Neural progenitor cell (in vitro differentiated cells): ENCODE results near the gene LYRM4. TPM values are rescaled to one million over a fixed set of nuclear protein-coding genes. Genes with fewer than 3 reads are reported as not detected.

Source experiments
- DNase-seq: peaks from one replicate; pipeline ENCODE4 v3.0.0-alpha.2; 2016; ENCODE audit warnings: low spot score
- H2AFZ ChIP-seq: fragments of 200-600 bp; sonication (generic); replicated peaks from 2 replicates; pipeline ENCODE4 v1.6.1; 2016; ENCODE audit warnings: antibody characterized with exemption
- H3F3A ChIP-seq: fragments of 200-600 bp; sonication (generic); 2 replicates; pipeline ENCODE4 v1.6.1; 2016; ENCODE audit warnings: antibody characterized with exemption, low read depth
- H3K27ac ChIP-seq: fragments of 200-600 bp; sonication (generic); 2 replicates; pipeline ENCODE4 v1.5.1; 2016; ENCODE audit warnings: mild to moderate bottlenecking
- H3K27me3 ChIP-seq: fragments of 200-600 bp; sonication (generic); 2 replicates; pipeline ENCODE4 v1.6.1; 2016; ENCODE audit warnings: mild to moderate bottlenecking, moderate library complexity
- H3K36me3 ChIP-seq: fragments of 200-600 bp; sonication (generic); 2 replicates; pipeline ENCODE4 v1.5.1; 2016
- H3K4me1 ChIP-seq: fragments of 200-600 bp; sonication (generic); 2 replicates; pipeline ENCODE4 v1.6.1; 2016; ENCODE audit warnings: mixed run types
- H3K4me2 ChIP-seq: fragments of 200-600 bp; sonication (generic); 2 replicates; pipeline ENCODE4 v1.6.1; 2016
- H3K4me3 ChIP-seq: fragments of 200-600 bp; sonication (generic); 2 replicates; pipeline ENCODE4 v1.5.1; 2016
- H3K79me2 ChIP-seq: fragments of 200-600 bp; sonication (generic); 2 replicates; pipeline ENCODE4 v1.6.1; 2016; ENCODE audit warnings: low read depth
- H3K9ac ChIP-seq: fragments of 200-600 bp; sonication (generic); 2 replicates; pipeline ENCODE4 v1.6.1; 2016
- H3K9me3 ChIP-seq: fragments of 200-600 bp; sonication (generic); 2 replicates; pipeline ENCODE4 v1.5.1; 2016; ENCODE audit warnings: low read depth
- H4K20me1 ChIP-seq: fragments of 200-600 bp; sonication (generic); 2 replicates; pipeline ENCODE4 v1.6.1; 2016; ENCODE audit warnings: low read depth
- H3K27ac Mint-ChIP-seq: 3 replicates; pipeline ENCODE4 v1.8.0; 2021; ENCODE audit warnings: mixed read lengths
- H3K27me3 Mint-ChIP-seq: 2 replicates; pipeline ENCODE4 v1.8.0; 2022; ENCODE audit warnings: low read depth, mild to moderate bottlenecking, inconsistent platforms, moderate library complexity, mixed read lengths; ENCODE audit not compliant: insufficient read depth
- H3K36me3 Mint-ChIP-seq: 3 replicates; pipeline ENCODE4 v1.8.0; 2021; ENCODE audit warnings: mixed read lengths
- H3K4me1 Mint-ChIP-seq: 3 replicates; pipeline ENCODE4 v1.8.0; 2021; ENCODE audit warnings: mixed read lengths
- H3K4me3 Mint-ChIP-seq: 3 replicates; pipeline ENCODE4 v1.8.0; 2021; ENCODE audit warnings: mild to moderate bottlenecking, moderate library complexity, mixed read lengths
- H3K9me3 Mint-ChIP-seq: 3 replicates; pipeline ENCODE4 v1.8.0; 2020; ENCODE audit warnings: mixed read lengths
- EZH2 ChIP-seq: fragments of 200-600 bp; sonication (generic); IDR thresholded peaks from 2 replicates; pipeline ENCODE4 v1.6.1; 2017; ENCODE audit warnings: antibody characterized with exemption, mild to moderate bottlenecking, moderate library complexity
- EZH2phosphoT487 ChIP-seq: fragments of 200-600 bp; sonication (generic); IDR thresholded peaks from 2 replicates; pipeline ENCODE4 v1.6.1; 2017; ENCODE audit warnings: antibody characterized with exemption
- total RNA-seq: library from RNA; depleted of rRNA; stranded (reverse); fragments of >200 nt; gene quantifications from 2 replicates; pipeline ENCODE4 v1.2.3, GENCODE V29; 2015; ENCODE audit warnings: low replicate concordance
- TF ChIP-seq, protein P1 (sequence below): fragments of 200-600 bp; sonication (generic); IDR thresholded peaks from 2 replicates; pipeline ENCODE4 v1.5.1; 2017; ENCODE audit warnings: antibody characterized with exemption, mild to moderate bottlenecking

LYRM4 gene
- total RNA-seq, 1 donor from 2014 or later = 23.9 TPM

DNA sequence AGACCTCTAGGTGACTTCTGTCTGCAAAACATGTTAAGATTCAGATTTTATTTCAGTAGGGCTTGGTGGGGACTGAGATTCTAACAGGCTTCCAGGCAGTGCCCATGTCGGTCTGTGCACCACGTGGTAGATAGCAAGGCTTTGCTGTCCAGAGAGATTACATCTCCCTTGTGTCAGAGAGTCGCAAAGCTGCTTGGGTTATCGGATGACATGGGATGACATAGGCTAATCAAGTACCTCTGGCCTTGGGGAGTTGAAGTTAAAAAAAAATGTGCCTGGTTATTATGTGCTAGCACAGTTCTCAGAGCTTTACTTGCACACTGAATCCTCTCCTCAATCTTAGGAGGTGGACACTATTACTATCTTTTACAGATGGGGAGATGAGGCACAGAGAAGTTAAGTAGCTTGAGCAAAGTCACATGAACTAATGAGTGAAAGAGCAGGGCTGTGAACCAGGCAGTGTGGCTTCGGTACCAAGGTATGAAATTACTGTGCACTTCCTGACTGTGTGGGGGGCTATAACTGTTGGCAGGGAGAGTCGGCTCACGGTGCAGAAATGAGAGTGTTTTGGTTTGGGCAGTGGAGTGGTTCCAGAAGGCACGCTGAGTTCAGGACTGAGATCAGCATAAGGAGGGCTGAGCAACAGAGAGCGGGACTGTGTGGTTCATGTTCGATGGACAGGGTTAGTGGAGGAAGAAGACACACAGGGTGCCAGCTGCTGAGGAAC, 41.6 kb upstream of the LYRM4 start:
- Mint-ChIP-seq H3K9me3 (no peaks in the 10 kb centered on the region), H3K4me3 (no peak overlapping the region), H3K27me3 (no peaks in the 10 kb centered on the region), H3K36me3 (no peaks in the 10 kb centered on the region), H3K27ac (no peak overlapping the region), H3K4me1 (peaks cover 9% of the 10 kb centered on the region)
- Histone ChIP-seq H3F3A (no peaks in the 10 kb centered on the region), H3K79me2 (no peaks in the 10 kb centered on the region), H3K9me3 (no peaks in the 10 kb centered on the region), H3K27ac (no peak overlapping the region), H3K27me3 (no peaks in the 10 kb centered on the region), H4K20me1 (peaks cover 14% of the 10 kb centered on the region), H3K4me1 (no peaks in the 10 kb centered on the region), H2AFZ (no peak overlapping the region), H3K36me3 (no peaks in the 10 kb centered on the region), H3K9ac (no peak overlapping the region), H3K4me2 (no peak overlapping the region), H3K4me3 (no peak overlapping the region)
- TF ChIP-seq EZH2phosphoT487 (no peak), EZH2 (no peak)
- TF ChIP-seq, protein P1, sequence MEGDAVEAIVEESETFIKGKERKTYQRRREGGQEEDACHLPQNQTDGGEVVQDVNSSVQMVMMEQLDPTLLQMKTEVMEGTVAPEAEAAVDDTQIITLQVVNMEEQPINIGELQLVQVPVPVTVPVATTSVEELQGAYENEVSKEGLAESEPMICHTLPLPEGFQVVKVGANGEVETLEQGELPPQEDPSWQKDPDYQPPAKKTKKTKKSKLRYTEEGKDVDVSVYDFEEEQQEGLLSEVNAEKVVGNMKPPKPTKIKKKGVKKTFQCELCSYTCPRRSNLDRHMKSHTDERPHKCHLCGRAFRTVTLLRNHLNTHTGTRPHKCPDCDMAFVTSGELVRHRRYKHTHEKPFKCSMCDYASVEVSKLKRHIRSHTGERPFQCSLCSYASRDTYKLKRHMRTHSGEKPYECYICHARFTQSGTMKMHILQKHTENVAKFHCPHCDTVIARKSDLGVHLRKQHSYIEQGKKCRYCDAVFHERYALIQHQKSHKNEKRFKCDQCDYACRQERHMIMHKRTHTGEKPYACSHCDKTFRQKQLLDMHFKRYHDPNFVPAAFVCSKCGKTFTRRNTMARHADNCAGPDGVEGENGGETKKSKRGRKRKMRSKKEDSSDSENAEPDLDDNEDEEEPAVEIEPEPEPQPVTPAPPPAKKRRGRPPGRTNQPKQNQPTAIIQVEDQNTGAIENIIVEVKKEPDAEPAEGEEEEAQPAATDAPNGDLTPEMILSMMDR = no peak
- DNase-seq = no peak

GRCh38 chr6:5300206-5300764, 39.5 kb upstream of the LYRM4 start:
- peaks cover 2% of the 10 kb centered on the region for H3K36me3 Mint-ChIP-seq
- Histone ChIP-seq H3K9ac (no peak overlapping the region), H3K4me1 (no peaks in the 10 kb centered on the region), H3K4me2 (no peak overlapping the region), H3K36me3 (no peaks in the 10 kb centered on the region), H3F3A (no peaks in the 10 kb centered on the region), H2AFZ (no peak overlapping the region), H3K79me2 (no peaks in the 10 kb centered on the region), H3K27me3 (no peaks in the 10 kb centered on the region), H3K9me3 (no peaks in the 10 kb centered on the region), H3K4me3 (no peak overlapping the region), H3K27ac (no peak overlapping the region), H4K20me1 (peaks cover 14% of the 10 kb centered on the region)
- peaks cover 9% of the 10 kb centered on the region for H3K4me1 Mint-ChIP-seq
- TF ChIP-seq EZH2phosphoT487 = no peak
- TF ChIP-seq EZH2 = no peak
- TF ChIP-seq, protein P1 = no peak
- no peaks in the 10 kb centered on the region for H3K27me3 Mint-ChIP-seq
- no peak overlapping the region for H3K4me3 Mint-ChIP-seq
- no peak for DNase-seq
- no peaks in the 10 kb centered on the region for H3K9me3 Mint-ChIP-seq
- no peak overlapping the region for H3K27ac Mint-ChIP-seq

- no peaks in the 10 kb centered on the region for H4K20me1 ChIP-seq
- H3K27me3 ChIP-seq = no peaks in the 10 kb centered on the region
- H2AFZ ChIP-seq = no peak overlapping the region
- H3K27ac ChIP-seq = no peak overlapping the region
- no peak overlapping the region for H3K9ac ChIP-seq
- H3K36me3 Mint-ChIP-seq = peaks cover 2% of the 10 kb centered on the region
- peaks cover 2% of the 10 kb centered on the region for H3K27me3 Mint-ChIP-seq
- H3K4me3 Mint-ChIP-seq = no peak overlapping the region
- H3K4me1 ChIP-seq = no peaks in the 10 kb centered on the region
- no peak overlapping the region for H3K27ac Mint-ChIP-seq
- DNase-seq = no peak
- no peaks in the 10 kb centered on the region for H3K36me3 ChIP-seq
- TF ChIP-seq EZH2 (no peak), EZH2phosphoT487 (no peak)
- TF ChIP-seq, protein P1 = no peak
- no peaks in the 10 kb centered on the region for H3K9me3 Mint-ChIP-seq
- H3K9me3 ChIP-seq = no peaks in the 10 kb centered on the region
- no peak overlapping the region for H3K4me2 ChIP-seq
- H3F3A ChIP-seq = no peaks in the 10 kb centered on the region
- peaks cover 4% of the 10 kb centered on the region for H3K4me1 Mint-ChIP-seq
- no peaks in the 10 kb centered on the region for H3K79me2 ChIP-seq
- H3K4me3 ChIP-seq = no peak overlapping the region
These were observed 34.9 kb upstream of the LYRM4 start for GRCh38 chr6:5295623-5296022.
